HG03025 (cell line): ENCODE data around the gene ELMO1.

Source experiments
- ATAC-seq: cut with Tn5 transposase; IDR thresholded peaks from one replicate; pipeline ENCODE4 v1.9.1; 2021; ENCODE audit warnings: mild to moderate bottlenecking, moderate library complexity; ENCODE audit not compliant: unreplicated experiment, low FRiP score

ELMO1 gene

DNA sequence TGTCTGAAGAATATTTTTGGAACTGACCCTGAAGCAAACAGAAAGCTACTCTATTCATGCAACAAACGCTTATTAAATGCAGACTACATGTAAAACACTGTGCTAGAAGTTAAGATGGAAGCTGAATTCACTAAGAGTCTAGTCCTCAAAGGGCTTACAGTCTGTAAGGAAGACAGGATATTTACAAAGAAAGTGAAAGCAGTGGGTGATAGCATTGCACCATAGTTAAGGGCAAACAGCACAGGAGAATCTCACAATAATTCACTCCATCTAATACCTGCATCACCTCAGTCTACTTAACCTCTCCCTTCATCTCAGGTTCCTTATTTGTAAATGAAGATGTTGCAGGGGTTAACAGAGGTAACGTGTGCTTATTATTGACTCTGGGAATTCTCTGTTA lies 364.4 kb downstream of the ELMO1 start:
- ATAC-seq: no peak

DNA sequence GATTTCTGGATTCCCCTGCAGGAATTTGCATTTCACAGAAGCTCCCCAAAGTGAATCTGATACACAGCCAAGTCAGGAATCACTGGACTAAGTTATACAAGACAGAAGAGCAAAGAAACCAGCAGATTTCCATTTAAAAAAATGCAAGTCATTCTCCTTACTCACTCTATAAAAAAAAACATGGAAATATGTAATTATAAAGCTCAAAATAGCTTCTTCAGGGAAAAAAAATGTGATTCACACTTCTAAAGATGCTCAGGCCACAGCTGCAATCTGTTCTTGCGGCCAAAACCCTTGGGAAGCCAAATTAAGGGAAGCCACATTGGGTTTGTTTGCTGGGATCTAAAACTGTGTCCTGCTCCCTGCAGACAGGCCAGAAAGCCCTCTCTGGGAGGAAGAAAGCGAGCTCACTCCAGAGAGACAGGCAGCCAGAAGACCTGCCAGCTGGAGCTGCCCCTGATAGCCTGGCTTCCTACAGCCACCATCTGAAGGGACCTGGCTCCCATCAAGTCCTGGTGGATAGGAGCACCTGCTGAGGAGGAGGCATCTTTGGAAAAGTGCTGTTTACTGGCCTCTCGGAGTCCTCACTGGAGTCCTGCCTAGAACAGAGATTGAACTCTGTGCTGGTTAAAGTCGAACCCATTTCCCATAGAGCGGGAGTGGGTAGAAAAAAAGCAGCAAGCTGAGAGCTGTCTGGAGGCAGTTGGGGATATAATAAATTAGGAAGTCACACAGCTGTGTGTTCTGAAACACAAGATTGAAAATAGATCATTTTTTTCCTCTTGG lies 365.2 kb downstream of the ELMO1 start:
- no peak for ATAC-seq

DNA sequence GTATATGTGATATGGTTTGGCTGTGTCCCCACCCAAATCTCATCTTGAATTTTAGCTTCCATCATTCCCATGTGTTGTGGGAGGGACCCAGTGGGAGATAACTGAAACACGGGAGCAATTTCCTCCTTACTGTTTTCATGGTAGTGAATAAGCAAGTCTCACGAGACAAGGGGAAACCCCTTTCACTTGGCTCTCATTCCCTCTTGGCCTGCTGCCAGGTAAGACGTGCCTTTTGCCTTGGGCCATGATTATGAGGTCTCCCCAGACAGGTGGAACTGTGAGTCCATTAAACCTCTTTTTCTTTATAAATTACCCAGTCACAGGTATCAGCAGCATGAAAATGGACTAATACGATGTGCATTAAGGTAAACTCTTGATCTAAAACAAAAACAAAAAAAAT lies 367.2 kb downstream of the ELMO1 start:
- ATAC-seq: no peak

DNA sequence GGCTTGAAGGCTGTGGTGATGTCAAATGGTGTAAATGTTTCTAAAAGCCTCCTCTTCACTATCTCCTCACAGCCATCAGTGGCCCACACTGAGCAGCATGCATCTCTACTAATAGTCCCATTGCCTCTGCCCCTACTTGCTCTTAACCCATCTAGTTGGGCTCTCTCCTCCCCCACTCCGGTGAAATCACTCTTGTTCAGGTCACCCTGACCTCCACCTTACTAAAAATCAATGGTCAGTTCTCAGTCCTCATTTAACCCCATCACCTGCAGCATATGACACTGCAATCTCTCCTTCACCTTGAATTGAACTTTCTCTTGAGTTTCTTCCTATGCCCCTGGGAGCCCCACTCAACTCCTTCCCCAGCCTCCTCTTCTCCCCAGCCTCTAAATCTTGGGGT lies 369.2 kb downstream of the ELMO1 start:
- no peak for ATAC-seq

DNA sequence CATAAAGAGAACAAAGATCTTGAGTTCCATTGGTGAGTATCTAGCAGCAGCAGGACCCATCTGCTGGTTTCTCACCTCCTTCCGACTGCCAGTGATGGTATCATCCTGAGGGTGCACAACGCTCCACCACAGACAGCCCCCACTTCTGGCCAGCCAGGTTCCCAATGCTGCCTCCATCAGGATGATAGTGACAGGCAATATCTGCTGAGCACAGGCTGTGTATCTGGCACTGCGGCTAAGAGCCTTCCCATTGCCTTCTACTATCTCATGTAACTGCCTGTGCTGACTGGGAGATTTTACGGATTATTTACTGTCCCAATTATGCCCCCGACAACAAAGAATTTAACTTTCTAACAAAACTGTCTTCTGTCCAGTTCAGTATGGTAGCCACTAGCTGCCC lies 372.0 kb downstream of the ELMO1 start:
- no peak for ATAC-seq

DNA sequence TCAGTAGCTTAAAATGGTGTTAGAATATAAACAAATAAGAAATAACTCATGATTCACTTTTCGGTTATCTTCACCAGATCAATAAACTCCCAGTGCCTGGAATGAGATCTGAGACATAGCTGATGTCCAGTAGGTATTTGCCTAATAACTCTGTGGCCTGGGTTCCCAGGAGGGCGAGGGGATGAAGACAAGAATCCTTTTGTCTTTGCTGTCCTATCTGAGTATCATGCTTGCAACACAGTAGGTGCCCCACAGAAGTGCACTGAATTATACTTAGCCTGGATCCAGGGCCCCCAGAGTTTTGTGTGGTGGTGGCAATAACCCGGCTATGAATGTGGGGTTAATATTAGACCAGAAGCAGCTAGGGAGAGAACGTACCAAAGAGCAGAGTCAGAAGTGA lies 374.3 kb downstream of the ELMO1 start:
- no peak for ATAC-seq

DNA sequence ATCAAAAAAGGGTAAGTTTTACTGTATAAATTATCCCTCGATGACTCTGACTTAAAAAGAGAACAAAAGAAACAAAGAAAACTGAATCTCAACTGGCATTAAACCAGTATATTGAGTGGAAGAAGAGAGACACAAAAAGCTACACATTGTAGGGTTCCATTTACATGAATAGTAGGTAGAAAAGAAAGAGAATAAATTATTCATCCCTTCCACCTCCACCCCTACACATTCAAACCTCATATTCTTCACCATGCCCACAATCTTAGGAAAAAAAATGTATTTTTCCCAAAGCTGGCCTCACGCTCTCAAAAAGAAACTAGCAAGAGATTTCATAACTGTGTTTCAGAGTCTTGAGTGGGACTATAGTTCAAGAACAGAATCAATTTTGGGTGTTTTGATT lies 377.5 kb downstream of the ELMO1 start:
- ATAC-seq: no peak

DNA sequence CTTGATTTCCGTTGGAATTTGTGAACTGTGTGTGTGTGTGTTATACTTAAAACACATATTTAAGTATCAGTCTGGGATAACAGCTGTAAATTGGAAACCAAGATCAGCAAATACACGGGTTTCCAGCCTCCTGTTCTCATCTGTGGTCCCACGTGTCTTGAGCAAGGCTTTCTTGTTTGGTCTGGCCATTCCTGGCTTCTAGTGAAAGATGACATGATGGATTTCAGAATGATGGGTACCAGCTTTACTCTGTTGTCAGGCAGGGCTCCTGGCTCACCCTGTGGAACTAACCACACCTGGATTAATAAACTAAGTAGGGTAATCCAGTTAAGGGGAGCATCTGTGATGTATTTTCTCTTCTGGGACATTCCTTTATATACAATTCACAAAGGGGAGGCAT lies 378.2 kb downstream of the ELMO1 start:
- no peak for ATAC-seq

DNA sequence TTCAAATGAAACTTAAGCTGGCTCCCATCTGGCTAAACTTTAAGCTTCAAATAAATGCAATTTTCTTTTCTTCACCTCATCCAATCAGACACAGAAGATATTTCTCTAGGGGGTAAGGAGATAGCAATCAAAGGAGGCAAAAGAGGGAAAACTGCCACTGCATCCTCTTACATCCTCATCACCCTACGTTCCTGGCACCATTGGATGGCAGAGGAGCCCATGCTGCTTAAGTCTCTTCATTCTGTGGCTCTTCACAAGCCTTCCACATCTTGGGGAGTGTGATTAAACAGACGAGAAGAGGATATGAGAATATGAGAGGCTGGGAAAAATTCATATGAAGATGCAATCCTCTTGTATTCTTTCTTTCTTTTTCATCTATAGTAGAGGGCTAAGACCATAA lies 378.6 kb downstream of the ELMO1 start:
- ATAC-seq: no peak

DNA sequence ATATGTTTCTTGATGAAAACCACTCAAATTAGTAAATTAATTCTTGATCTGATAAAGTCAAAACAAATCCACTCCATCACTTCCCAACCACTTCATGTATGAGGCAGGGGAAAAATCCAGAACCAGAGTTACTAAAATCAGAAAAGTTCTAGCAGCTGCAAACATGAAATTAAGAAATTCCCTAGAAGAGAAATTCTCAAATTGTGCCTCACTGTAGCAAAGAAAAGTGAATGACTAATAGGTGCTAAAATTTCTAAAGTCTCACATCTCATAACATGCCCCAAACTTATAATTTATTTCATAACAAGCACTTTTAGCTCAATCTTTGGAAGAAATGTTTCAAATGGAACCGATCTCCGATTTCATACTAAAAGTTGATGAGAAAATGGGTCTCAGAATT lies 379.3 kb downstream of the ELMO1 start:
- no peak for ATAC-seq

DNA sequence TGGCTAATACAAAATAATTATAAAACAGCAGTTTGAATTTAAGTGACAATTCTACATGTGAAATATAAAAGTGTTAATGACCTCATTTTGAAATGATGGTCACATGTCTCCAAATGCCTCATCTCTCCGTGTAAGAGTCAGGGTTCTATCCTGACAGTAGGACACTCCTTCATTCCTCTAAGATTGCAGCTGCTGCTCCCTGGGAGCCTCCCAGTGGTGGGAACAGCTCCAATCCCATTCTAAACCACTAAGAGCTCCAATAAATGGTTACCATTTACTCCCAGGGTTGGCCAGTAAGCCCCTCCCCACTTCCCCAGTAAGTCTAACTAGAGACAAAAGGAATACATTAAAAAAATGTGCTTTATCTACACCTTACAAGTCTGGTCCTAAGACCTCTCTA lies 379.8 kb downstream of the ELMO1 start:
- ATAC-seq: no peak

DNA sequence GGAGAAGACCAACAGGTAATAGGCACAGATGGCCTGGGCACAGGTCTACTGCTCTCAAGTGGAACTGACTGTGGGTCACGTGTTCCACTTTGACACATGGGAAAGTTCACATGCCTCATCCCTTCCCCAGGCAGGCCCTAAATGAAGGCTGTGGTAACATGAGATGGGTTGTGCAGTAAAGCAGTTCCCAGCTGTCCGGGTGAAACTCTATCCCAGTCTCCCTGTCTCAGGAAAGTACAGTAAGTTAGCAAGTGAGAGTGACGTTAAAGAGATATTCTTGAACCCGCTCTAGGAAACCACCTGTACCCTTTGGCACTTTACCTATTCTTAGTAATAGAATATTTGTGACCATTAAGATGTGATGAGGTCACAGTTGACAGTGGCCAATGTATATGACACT lies 380.6 kb downstream of the ELMO1 start:
- ATAC-seq: no peak

DNA sequence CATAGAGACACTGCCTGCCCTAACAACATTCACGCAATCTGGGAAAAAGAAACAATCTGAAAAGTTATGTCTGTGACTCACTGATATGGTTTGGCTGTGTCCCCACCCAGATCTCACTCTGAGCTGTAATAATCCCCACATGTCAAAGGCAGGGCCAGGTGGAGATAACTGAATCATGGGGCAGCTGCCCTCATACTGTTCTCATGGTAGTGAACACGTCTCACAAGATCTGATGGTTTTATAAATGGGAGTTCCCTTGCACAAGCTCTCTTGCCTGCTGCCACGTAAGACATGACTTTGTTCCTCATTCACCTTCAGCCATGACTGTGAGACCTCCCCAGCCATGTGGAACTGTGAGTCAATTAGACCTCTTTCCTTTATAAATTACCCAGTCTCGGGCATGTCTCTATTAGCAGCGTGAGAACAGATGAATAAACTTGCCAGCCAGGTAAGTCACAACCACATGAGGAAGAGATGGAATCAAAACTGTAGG lies 382.8 kb downstream of the ELMO1 start:
- ATAC-seq: no peak

DNA sequence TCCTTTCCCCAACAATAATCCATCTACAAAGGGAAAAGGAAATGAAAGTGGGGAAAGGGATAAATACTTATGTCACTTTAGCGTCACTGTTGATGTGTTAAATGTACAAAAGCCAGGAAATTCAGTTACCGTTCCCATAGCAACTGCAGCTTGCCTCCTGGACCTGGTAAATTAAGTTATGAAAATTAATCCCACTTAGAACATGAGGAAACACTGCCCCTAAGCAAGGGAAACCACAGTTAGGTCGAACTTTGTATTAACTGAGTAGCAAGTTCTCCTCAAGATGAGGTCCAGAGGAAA lies 386.2 kb downstream of the ELMO1 start:
- no peak for ATAC-seq

DNA sequence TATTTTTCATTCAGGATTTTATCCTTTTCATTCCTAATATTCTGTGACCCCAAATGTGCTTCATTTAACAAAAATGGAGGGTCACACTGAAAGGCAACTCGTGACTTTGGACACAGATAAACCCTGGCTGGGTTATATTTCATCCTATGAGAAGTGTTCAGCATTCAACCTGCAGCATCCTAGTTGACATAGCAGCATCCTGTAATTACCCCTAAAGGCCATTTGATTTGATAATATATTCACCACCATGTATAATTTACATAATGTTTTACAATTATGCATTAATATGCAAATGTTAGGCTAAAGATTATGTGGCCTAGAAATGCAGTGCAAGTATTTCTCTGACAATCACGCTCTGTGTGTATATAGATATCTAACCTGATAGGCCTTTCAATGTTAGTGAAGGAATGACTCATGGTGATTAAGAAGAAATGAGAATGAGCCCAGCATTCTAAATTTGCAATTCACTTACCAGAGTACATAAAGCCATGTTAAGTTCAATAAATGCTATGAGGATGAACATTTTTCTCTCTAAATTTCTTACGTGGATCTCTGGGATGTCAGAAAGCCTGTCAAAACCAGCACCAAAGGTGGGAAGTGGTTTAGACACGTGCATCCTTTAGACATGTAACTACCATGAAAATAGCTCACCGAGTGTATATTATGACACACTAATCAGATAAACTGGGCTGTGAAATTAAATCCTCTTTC lies 386.7 kb downstream of the ELMO1 start:
- ATAC-seq: no peak

DNA sequence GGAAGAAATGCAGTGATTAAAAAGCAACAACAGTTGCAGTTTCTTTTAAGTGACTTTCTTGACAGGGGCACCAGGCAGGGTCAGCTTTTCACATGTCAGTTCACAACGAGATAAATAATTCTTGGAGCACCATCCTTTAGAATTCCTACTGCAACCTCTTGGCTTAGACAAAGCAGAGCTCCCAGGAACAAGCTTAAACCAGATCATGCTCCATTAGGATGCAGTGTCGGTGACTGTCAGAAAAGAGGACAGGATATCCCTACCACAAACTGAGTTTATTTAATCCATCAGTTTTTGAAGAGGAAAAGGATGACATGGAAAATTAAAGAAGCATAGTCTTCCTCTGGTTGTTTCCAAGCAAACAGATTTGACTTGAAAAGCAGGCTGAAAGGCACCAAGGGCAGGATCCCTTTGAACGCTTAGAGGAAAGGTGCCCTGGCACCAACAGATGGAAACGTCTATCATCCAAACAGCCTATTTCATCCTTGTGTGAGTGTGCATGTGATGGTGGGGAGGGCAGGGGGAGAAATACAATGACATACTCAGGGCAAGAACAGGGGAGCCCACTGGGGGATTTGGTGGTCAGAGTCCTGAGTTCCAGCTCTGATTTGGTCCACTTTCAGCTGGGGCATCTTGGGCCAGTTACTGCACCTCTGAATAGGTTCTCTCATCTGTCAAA lies 392.3 kb downstream of the ELMO1 start:
- ATAC-seq: no peak

DNA sequence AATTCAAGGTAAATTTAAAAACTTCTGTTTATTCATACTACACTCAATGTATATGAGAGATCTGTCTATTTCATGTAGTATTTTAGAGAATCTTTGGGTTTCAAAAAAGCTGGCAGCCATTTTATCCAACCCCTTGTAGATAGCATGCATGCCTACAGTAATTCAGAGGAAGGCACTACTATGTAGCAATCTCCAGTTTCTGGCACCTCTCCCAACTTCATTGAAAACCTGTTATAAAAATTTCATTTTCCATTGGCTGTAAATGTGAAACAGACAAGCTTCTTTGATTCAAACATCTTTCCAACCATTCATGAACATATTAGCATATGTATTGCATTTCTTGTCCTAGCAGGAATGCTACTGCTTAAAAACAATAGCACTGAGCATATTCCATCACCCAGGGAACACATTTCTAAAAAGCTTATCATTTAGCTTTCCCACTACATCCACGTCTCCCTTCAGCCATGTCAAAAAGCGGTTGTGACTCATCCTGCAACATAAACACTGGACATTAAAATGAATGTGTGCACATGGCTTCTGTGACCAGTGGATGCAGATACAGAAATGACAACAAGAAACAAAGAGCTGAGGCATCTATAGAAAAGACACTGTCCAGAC lies 393.9 kb downstream of the ELMO1 start:
- ATAC-seq: no peak

DNA sequence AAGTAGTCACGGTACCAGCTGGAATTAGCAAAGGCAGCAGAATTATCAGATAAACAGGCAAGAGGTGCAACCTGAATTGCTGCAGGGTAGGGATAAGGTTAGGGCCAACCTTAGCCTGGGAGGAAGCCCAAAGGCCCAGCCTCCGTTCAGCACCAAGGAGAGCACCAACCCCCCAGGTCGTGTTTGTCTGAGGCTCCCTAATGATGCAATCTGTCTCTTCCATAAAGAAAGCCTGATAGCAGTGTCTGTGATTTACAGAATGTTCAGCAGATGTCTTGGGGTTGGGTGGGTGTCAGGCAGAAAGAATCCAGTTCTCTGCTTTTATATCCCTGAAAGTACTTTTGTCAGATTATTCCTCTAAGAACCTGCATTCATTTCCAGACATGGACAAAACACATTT lies 396.0 kb downstream of the ELMO1 start:
- ATAC-seq: no peak

DNA sequence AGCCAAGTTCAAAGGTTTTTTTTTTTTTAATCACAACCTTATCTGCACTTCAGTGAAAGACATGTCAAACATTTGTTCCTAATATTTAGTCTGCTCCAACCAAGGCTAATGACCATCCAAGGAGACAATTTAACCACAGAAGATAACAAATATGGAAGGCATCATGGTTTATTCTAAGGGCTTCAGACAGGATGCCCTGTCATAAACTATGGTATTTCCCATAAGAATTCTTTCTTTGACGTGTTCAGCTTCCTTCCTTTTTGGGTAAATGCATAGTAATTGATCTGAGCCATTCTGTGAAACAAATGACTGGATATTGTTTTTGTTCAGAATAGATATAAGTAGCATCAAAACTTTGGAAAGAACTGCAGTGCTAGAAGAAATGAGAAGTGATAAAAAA lies 397.9 kb downstream of the ELMO1 start:
- no peak for ATAC-seq

DNA sequence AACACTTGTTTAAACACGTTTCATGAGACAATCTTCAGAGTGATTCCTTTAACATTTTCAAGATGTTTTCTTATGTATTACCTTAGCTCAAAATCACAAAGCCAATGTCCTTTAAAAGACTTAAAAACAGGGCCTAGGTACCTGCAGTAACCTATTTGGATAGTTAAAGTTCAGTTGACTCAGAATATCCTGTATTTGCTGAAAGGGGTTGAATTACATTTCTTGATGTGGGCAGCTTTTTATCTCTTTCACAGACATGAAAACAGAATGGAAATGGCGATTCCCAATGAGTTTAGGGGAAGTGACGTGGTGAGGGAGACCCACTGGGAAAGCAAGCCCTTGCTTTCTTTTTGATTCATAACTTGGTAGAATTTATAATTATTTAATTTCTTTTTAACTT lies 400.0 kb downstream of the ELMO1 start:
- no peak for ATAC-seq

DNA sequence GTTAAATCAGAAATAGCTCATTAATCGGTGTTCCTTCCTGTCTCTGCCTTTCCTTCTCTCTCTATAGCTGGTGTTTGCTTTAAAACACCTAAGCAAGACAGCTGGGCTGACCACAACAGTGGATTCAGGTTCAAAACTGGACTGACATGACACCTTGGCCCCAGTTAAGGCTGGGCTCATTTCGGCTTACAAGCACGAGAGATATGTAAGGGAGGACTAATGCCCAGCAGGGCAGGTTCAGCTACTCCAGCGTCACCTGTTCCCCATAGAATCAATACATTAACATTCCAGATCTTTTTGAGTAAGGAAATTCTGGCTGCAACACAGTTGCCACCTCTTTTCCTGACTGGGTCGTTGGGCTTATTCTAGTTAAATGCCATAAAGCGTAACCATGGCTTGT lies 401.4 kb downstream of the ELMO1 start:
- no peak for ATAC-seq
